ENCODE data around the gene KIF7.
"Not testable (repeated sequence)": the region's sequence is repeated elsewhere in the genome, so short reads cannot be mapped to it uniquely, and the experiment has no call there.

The KIF7 gene

DNA sequence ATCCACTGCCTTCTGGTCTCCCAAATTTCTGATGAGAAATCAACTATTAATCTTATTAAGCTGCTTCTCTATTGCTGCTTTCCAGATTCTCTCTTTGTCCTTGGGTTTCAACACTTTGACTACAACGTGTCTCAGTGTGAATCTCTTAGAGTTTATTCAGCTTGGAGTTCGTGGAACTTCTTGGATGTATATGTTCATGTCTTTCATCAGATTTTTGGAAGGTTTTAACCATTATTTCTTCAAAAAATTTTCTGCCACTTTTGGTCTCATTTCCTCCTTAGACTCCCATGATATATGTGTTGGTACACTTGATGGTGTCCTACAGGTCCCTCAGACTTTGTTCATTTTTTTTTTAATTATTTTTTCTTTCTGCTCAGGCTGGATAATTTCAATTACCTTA lies 44.0 kb downstream of the KIF7 start:
- DNase-seq: no peak

DNA sequence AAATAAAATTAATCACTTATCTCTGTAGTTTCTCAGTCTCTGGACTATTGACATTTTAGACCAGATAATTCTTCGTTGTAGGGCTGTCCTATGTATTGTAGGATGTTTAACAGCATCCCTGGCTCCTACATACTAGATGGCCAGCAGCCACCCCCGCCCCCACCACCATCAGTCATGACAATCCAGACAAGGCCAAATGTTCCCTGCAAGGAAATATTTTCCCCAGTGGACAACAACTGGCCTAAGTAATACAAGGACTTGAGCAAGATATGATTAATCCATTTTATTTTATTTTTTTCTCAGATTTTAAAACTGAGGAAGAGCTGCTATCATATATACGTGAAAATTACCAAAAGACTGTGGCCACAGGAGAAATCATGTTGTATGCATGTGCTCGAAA lies 56.2 kb downstream of the KIF7 start:
- no peak for DNase-seq

DNA sequence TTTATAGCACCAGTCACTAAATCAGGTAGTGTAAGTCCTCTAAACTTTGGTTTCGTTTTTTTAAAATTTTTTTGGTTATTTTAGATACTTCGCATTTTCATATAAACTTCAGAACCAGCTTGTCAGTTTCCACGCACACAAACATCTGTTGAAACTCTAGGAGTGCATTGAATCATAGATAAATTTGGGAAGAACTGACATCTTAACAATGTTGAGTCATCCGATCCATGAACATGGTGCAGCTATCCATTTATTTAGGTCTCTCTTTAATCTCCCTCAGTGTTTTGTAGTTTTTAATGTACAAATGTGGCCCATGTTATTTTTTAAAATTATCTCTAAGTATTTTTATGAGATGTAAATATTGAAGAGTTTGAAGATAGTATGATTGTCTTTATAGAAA lies 62.2 kb downstream of the KIF7 start:
- no peak for DNase-seq

- no peak for DNase-seq
Observed at GRCh38 chr15:89591834-89592233, 63.4 kb downstream of the KIF7 start.

GRCh38 chr15:89587955-89588354 lies 67.3 kb downstream of the KIF7 start:
- no peak for DNase-seq

DNA sequence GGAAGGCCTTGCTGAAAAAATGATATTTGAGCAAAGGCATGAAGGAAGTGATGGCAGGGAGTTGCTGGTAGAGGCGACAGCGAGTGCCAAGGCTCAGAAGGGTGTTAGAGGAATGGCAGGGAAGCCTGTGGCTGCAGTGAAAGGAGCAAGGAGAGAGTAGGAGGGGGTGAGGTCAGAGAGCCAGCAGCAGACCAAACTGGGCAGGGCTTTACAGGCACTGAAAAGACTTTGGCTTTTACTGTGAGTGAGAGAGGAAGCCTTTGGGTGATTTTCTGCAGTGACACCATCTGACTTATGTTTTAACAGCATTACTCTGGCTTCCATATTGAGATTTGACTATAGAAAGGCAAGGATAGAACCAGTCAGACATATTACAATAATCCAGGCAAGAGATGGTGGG lies 68.6 kb downstream of the KIF7 start:
- no peak for DNase-seq

DNA sequence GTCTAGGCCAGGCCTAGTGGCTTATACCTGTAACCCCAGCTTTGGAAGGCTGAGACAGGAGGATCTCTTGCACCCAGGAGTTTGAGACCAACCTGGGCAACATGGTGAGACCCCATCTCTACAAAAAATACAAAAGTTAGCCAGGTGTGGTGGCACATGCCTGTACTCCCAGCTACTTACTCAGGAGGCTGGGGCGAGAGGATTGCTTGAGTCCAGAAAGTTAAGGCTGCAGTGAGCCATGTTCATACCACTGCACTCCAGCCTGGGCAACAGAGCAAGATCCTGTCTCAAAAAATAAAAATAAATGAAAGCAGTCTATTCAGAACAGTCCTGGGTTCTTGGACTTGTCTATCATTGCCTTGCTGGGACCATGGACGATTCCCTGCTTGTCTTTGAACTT lies 74.5 kb downstream of the KIF7 start:
- DNase-seq: not testable (repeated sequence)

DNA sequence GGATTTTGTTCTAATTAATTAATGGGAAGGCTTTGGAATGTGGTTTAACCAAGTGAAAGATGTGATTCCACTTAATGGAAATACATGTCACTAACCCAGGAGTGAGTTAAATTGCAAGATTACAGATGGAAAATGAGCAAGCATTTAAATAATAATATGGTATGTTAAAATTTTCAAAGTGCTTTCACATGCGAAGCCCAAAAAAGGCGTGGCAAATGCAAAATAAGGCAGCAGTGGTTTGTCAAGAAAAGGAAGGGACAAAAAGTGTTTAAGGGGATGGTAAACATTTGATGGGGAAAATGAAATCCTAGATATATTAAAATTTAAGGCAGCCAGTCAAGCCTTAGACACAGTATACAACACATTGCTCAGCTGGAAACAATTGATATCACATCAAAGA lies 77.1 kb downstream of the KIF7 start:
- DNase-seq: no peak

All from activated CD4-positive, CD25-positive, alpha-beta regulatory T cell treated with anti-CD3 and anti-CD28 coated beads, Interleukin-2, amount 50 U/mL, for 72 hours (primary cell).